WTC11 (cell line): Measurements from ENCODE around the gene DNAH17.

ENCODE experiments used
- CREB1 ChIP-seq: sonication (generic); formaldehyde crosslinking; IDR thresholded peaks from 2 replicates; pipeline ENCODE4 v1.8.0; 2023; ENCODE audit warnings: mild to moderate bottlenecking, missing genetic modification reagents
- EMX1 ChIP-seq: fragments of 250-450 bp; sonication (Bioruptor Pico); IDR thresholded peaks from 2 replicates; pipeline ENCODE4 v1.8.0; 2021; ENCODE audit warnings: mild to moderate bottlenecking
- ESRRA ChIP-seq: sonication (generic); formaldehyde crosslinking; IDR thresholded peaks from 2 replicates; pipeline ENCODE4 v1.8.1; 2022; ENCODE audit warnings: mild to moderate bottlenecking, missing genetic modification reagents, borderline replicate concordance
- FOXK1 ChIP-seq: sonication (generic); formaldehyde crosslinking; IDR thresholded peaks from 2 replicates; pipeline ENCODE4 v1.8.0; 2022; ENCODE audit warnings: mild to moderate bottlenecking, moderate library complexity, missing genetic modification reagents
- KAT7 ChIP-seq: sonication (generic); formaldehyde crosslinking; IDR thresholded peaks from 2 replicates; pipeline ENCODE4 v1.8.1; 2023; ENCODE audit warnings: missing genetic modification reagents, mild to moderate bottlenecking, borderline replicate concordance
- NR2C2 ChIP-seq: sonication (generic); formaldehyde crosslinking; IDR thresholded peaks from 2 replicates; pipeline ENCODE4 v1.8.0; 2022; ENCODE audit warnings: mild to moderate bottlenecking, missing genetic modification reagents
- RELA ChIP-seq: sonication (generic); formaldehyde crosslinking; IDR thresholded peaks from 2 replicates; pipeline ENCODE4 v1.8.1; 2022; ENCODE audit warnings: missing genetic modification reagents, mild to moderate bottlenecking, borderline replicate concordance
- TEAD1 ChIP-seq: sonication (generic); formaldehyde crosslinking; IDR thresholded peaks from 2 replicates; pipeline ENCODE4 v1.8.0; 2022; ENCODE audit warnings: mild to moderate bottlenecking, missing genetic modification reagents
- ZNF219 ChIP-seq: sonication (generic); formaldehyde crosslinking; IDR thresholded peaks from 2 replicates; pipeline ENCODE4 v1.8.0; 2023; ENCODE audit warnings: missing genetic modification reagents, mild to moderate bottlenecking, borderline replicate concordance
- ZNF263 ChIP-seq: sonication (generic); formaldehyde crosslinking; IDR thresholded peaks from 2 replicates; pipeline ENCODE4 v1.8.1; 2022; ENCODE audit warnings: low read depth, mild to moderate bottlenecking, moderate library complexity, missing genetic modification reagents
- TF ChIP-seq, protein P1 (sequence below): sonication (generic); formaldehyde crosslinking; IDR thresholded peaks from 2 replicates; pipeline ENCODE4 v1.8.0; 2022; ENCODE audit warnings: mild to moderate bottlenecking, missing genetic modification reagents
- TF ChIP-seq, protein P2 (sequence below): fragments of 200-600 bp; IDR thresholded peaks from 2 replicates; pipeline ENCODE4 v1.8.0; 2022; ENCODE audit warnings: antibody characterized with exemption
- TF ChIP-seq, protein P3 (sequence below): sonication (generic); formaldehyde crosslinking; IDR thresholded peaks from 2 replicates; pipeline ENCODE4 v1.8.1; 2023; ENCODE audit warnings: mild to moderate bottlenecking, missing genetic modification reagents, moderate library complexity

DNA sequence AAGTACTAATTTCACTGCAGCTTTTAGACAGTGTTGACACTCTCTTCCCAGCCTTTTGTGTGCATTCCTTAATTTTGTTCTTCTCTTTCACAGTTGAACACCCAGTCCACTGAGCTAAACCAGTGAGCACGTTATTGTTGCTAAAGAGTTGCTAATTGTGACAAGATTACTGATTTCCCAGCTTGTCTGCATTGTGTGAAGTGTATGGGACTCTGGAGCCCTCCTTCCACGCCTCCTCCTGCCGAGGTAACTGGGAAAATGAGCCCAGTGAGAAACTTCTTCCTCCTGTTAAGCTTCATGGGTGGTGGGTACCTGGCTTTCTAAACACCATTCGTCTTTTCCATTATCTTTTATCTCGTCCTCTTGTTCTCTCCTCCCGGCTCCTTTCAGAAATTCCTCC is 29.8 kb upstream of the DNAH17 start:
- TF ChIP-seq, protein P1, sequence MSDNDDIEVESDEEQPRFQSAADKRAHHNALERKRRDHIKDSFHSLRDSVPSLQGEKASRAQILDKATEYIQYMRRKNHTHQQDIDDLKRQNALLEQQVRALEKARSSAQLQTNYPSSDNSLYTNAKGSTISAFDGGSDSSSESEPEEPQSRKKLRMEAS = no peak
- TF ChIP-seq, protein P2, sequence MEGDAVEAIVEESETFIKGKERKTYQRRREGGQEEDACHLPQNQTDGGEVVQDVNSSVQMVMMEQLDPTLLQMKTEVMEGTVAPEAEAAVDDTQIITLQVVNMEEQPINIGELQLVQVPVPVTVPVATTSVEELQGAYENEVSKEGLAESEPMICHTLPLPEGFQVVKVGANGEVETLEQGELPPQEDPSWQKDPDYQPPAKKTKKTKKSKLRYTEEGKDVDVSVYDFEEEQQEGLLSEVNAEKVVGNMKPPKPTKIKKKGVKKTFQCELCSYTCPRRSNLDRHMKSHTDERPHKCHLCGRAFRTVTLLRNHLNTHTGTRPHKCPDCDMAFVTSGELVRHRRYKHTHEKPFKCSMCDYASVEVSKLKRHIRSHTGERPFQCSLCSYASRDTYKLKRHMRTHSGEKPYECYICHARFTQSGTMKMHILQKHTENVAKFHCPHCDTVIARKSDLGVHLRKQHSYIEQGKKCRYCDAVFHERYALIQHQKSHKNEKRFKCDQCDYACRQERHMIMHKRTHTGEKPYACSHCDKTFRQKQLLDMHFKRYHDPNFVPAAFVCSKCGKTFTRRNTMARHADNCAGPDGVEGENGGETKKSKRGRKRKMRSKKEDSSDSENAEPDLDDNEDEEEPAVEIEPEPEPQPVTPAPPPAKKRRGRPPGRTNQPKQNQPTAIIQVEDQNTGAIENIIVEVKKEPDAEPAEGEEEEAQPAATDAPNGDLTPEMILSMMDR = no peak
- TF ChIP-seq EMX1 (CRISPR knock-in tag) = no peak
- TF ChIP-seq KAT7 (CRISPR knock-in tag) = no peak
- no peak for TF ChIP-seq CREB1 (CRISPR knock-in tag)
- TF ChIP-seq TEAD1 (CRISPR knock-in tag) = no peak
- no peak for TF ChIP-seq FOXK1
- no peak for TF ChIP-seq ZNF219 (CRISPR knock-in tag)
- TF ChIP-seq NR2C2 (CRISPR knock-in tag) = no peak
- no peak for TF ChIP-seq ESRRA (CRISPR knock-in tag)
- TF ChIP-seq, protein P3, sequence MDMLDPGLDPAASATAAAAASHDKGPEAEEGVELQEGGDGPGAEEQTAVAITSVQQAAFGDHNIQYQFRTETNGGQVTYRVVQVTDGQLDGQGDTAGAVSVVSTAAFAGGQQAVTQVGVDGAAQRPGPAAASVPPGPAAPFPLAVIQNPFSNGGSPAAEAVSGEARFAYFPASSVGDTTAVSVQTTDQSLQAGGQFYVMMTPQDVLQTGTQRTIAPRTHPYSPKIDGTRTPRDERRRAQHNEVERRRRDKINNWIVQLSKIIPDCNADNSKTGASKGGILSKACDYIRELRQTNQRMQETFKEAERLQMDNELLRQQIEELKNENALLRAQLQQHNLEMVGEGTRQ (CRISPR knock-in tag) = no peak
- no peak for TF ChIP-seq RELA (CRISPR knock-in tag)
- TF ChIP-seq ZNF263 = no peak
